GM13976 (cell line): ENCODE data around the gene SLC5A6.

Experiments
- DNase-seq: peaks from one replicate; pipeline ENCODE4 v3.0.0; 2012; ENCODE audit warnings: low spot score
- in situ Hi-C: fragments of 300-500 bp; cut with MboI; formaldehyde crosslinking; loops from one replicate; pipeline ENCODE4 v1.12.0; 2022; ENCODE audit warnings: low sequenced_read_pairs, mixed read lengths, inconsistent platforms; ENCODE audit not compliant: unreplicated experiment
- TF ChIP-seq, protein P1 (sequence below): IDR thresholded peaks from 2 replicates; pipeline ENCODE4 v1.5.1; 2012; ENCODE audit warnings: borderline replicate concordance, mild to moderate bottlenecking; ENCODE audit not compliant: insufficient read depth; ENCODE audit errors: extremely low read depth, missing control alignments, control extremely low read depth

SLC5A6 gene

DNA sequence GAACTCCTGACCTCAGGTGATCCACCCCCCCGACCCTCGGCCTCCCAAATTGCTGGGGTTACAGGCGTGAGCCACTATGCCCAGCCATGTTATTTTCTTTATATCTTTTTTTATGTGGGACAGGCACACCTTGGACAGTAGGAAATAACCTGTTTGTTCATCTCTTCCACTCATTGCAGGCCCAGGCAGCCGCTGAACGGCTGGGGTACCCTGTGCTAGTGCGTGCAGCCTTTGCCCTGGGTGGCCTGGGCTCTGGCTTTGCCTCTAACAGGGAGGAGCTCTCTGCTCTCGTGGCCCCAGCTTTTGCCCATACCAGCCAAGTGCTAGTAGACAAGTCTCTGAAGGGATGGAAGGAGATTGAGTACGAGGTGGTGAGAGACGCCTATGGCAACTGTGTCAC, 13.5 kb upstream of the SLC5A6 start:
- in situ Hi-C loops = no loop called here
- no peak for DNase-seq
- TF ChIP-seq, protein P1, sequence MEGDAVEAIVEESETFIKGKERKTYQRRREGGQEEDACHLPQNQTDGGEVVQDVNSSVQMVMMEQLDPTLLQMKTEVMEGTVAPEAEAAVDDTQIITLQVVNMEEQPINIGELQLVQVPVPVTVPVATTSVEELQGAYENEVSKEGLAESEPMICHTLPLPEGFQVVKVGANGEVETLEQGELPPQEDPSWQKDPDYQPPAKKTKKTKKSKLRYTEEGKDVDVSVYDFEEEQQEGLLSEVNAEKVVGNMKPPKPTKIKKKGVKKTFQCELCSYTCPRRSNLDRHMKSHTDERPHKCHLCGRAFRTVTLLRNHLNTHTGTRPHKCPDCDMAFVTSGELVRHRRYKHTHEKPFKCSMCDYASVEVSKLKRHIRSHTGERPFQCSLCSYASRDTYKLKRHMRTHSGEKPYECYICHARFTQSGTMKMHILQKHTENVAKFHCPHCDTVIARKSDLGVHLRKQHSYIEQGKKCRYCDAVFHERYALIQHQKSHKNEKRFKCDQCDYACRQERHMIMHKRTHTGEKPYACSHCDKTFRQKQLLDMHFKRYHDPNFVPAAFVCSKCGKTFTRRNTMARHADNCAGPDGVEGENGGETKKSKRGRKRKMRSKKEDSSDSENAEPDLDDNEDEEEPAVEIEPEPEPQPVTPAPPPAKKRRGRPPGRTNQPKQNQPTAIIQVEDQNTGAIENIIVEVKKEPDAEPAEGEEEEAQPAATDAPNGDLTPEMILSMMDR = no peak

DNA sequence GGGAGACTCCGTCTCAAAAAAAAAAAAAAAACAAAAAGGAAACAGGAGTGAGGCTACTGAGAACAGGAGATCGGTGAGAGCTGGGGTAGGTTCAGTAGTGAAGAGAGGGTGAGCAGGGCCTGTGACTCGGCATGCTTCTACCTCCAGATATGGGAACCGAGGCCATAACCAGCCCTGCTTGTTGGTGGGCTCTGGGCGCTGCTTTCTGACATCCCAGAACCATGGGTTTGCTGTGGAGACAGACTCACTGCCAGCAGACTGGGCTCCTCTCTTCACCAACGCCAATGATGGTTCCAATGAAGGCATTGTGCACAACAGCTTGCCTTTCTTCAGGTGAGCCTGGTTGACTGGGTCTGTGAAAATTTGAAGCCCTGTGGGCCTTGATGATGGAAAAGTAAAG, 11.3 kb upstream of the SLC5A6 start:
- in situ Hi-C loops = no loop called here
- TF ChIP-seq, protein P1 = no peak
- no peak for DNase-seq

DNA sequence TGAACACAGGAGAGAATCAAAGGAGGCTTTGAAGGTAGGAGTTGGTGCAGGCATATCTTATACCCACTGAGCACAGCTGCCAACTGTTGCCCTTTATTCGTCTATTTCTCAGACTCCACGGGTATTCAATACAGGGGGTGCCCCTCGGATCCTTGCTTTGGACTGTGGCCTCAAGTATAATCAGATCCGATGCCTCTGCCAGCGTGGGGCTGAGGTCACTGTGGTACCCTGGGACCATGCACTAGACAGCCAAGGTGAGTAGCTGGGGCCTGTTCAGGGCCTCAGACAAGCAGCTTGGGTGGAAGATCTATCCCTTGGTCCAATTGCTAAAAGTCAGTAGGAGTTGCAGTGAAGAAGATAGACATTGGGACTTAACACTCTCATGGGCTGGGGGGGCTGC, 10.3 kb upstream of the SLC5A6 start:
- TF ChIP-seq, protein P1 = no peak
- in situ Hi-C loops = no loop called here
- DNase-seq = no peak

DNA sequence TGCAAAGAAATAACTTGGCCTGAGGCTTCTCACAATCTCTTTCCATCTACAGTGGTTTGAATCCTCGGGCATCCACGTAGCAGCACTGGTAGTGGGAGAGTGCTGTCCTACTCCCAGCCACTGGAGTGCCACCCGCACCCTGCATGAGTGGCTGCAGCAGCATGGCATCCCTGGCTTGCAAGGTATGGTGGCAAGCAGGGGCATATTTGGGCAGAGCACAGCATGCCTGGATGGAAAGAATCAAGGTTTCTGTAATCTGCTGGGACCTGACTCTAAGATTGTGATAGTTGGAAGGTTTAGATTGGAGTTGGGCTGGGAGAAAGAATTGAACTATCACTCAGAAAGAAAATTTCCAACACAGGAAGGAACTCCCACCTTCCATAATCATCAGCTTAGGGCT, 9.1 kb upstream of the SLC5A6 start:
- no peak for DNase-seq
- in situ Hi-C loops = no loop called here
- TF ChIP-seq, protein P1 = no peak

DNA sequence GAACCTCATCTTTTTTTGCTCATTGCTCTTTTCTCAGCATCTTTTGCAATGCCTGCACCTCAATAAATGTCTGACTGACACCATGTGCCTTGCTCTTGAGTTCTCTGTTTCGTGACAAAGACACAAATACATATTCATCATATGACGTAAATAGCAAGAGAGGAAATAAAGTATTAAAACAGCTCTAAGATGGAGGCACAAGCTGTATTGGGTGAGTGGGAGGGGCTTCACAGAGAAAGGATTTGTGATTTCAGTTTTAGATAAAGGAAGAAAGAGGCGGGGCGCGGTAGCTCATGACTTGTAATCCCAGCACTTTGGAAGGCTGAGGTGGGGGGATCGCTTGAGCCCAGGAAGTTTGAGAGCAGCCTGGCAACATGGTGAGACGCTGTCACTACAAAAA, 8.0 kb upstream of the SLC5A6 start:
- TF ChIP-seq, protein P1 = no peak
- in situ Hi-C loops = no loop called here
- no peak for DNase-seq

DNA sequence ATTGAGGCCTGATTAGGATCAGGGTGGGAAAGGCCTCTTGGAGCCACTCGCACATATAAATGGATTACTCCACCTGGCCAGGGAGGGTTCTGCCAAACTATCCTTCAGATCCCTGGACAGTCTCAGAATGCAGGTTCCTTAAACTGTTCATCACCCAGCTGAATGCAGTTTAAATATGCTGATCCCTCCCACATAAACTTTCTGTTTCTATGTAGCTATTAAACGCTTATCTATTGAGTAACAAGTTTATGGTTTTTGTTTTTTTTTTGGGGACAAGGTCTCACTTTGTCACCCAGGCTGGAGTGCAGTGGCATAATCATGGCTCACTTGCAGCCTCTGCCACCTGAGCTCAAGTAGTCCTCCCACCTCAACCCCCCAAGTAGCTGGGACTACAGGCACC, 7.0 kb upstream of the SLC5A6 start:
- TF ChIP-seq, protein P1 = no peak
- no peak for DNase-seq
- in situ Hi-C loops = no loop called here

DNA sequence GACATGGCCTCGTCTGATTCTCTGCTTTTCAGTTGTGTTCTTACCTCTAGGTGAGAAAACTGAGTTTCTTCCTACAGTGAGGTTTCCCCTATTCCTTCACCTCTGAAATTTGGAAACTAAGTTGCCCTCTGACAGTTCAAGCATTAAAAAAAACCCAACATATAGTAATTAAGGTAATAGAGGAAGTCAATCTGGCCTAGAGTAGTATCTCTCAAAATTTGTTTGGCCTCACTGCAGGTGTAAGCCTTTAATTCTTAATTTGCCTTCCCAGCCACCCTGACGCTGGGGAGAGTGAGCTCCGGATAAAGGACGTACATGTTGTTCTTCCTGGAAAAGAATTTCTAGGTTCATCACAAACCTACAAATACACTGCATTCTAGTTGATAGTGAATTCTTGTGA, 6.5 kb upstream of the SLC5A6 start:
- in situ Hi-C loops = no loop called here
- TF ChIP-seq, protein P1 = no peak
- no peak for DNase-seq
